Left ventricle myocardium inferior (tissue), 1 donor: ENCODE measurements around the gene UBE2QL1. TPM values are rescaled to one million over a fixed set of nuclear protein-coding genes. Genes with fewer than 3 reads are reported as not detected.
"Not testable (repeated sequence)": the region's sequence is repeated elsewhere in the genome, so short reads cannot be mapped to it uniquely, and the experiment has no call there.

Experiments
- DNase-seq: peaks from one replicate; pipeline ENCODE4 v3.0.0-alpha.2; 2020
- H3K27ac ChIP-seq: fragments of 200-600 bp; replicated peaks from 2 replicates; pipeline ENCODE4 v1.8.0; 2021
- H3K27me3 ChIP-seq: fragments of 200-600 bp; 2 replicates; pipeline ENCODE4 v1.8.0; 2021; ENCODE audit warnings: low read depth
- H3K36me3 ChIP-seq: fragments of 200-600 bp; 2 replicates; pipeline ENCODE4 v1.8.0; 2021
- H3K4me1 ChIP-seq: fragments of 200-600 bp; 2 replicates; pipeline ENCODE4 v1.8.0; 2021
- H3K4me3 ChIP-seq: fragments of 200-600 bp; 2 replicates; pipeline ENCODE4 v1.8.0; 2021; ENCODE audit warnings: mild to moderate bottlenecking, moderate library complexity
- H3K9me3 ChIP-seq: fragments of 200-600 bp; replicated peaks from 2 replicates; pipeline ENCODE4 v1.8.0; 2021
- CTCF ChIP-seq: fragments of 200-600 bp; IDR thresholded peaks from 2 replicates; pipeline ENCODE4 v1.8.0; 2021; ENCODE audit warnings: antibody characterized with exemption, mild to moderate bottlenecking, borderline replicate concordance
- intact Hi-C: fragments of 100-400 bp; cut with micrococcal nuclease; formaldehyde crosslinking; loops from one replicate; pipeline ENCODE4 v1.11.0; 2022
- total RNA-seq: library from RNA; stranded (reverse); fragmentation: NEBNext Ultra II Directional; extraction: Animal tissue kit (Norgen Biotek cat#: 25700); gene quantifications from one replicate; pipeline ENCODE4 v1.2.1, GENCODE V29; 2021
- donor health status: DM: no; HTN: yes; CAD: no; lungs with severe emphysema.

UBE2QL1 gene
- total RNA-seq, 1 donor from 2014 or later: 25.5 TPM

- no peak for DNase-seq
- peaks cover 18% of the 10 kb centered on the region for H3K4me1 ChIP-seq
- intact Hi-C loops: no loop called here
- no peaks in the 10 kb centered on the region for H3K27me3 ChIP-seq
- no peaks in the 10 kb centered on the region for H3K9me3 ChIP-seq
- no peak overlapping the region for H3K4me3 ChIP-seq
- H3K27ac ChIP-seq: no peak overlapping the region
- TF ChIP-seq CTCF: no peak
- no peaks in the 10 kb centered on the region for H3K36me3 ChIP-seq
Observed at GRCh38 chr5:6505783-6506557, 57.3 kb downstream of the UBE2QL1 start.

GRCh38 chr5:6506611-6507010 lies 58.0 kb downstream of the UBE2QL1 start:
- Histone ChIP-seq H3K9me3 (no peaks in the 10 kb centered on the region), H3K36me3 (no peaks in the 10 kb centered on the region), H3K27me3 (no peaks in the 10 kb centered on the region), H3K4me1 (peaks cover 18% of the 10 kb centered on the region), H3K27ac (no peak overlapping the region), H3K4me3 (no peak overlapping the region)
- no peak for TF ChIP-seq CTCF
- no peak for DNase-seq
- intact Hi-C loops: no loop called here

GRCh38 chr5:6508931-6509330 lies 60.3 kb downstream of the UBE2QL1 start:
- H3K36me3 ChIP-seq: no peaks in the 10 kb centered on the region
- DNase-seq: peak; percentile 25
- H3K27me3 ChIP-seq: no peaks in the 10 kb centered on the region
- H3K27ac ChIP-seq: peak overlapping the region; percentile 42
- H3K4me3 ChIP-seq: no peak overlapping the region
- TF ChIP-seq CTCF: no peak
- intact Hi-C loops: no loop called here
- H3K4me1 ChIP-seq: peaks cover 18% of the 10 kb centered on the region
- H3K9me3 ChIP-seq: no peaks in the 10 kb centered on the region

- Histone ChIP-seq H3K9me3 (no peaks in the 10 kb centered on the region), H3K4me3 (no peak overlapping the region), H3K4me1 (peaks cover 18% of the 10 kb centered on the region), H3K27me3 (no peaks in the 10 kb centered on the region), H3K36me3 (no peaks in the 10 kb centered on the region), H3K27ac (no peak overlapping the region)
- DNase-seq: no peak
- intact Hi-C loops: no loop called here
- TF ChIP-seq CTCF: no peak
Observed at GRCh38 chr5:6510132-6510531, 61.5 kb downstream of the UBE2QL1 start.

- Histone ChIP-seq H3K27me3 (no peaks in the 10 kb centered on the region), H3K9me3 (no peaks in the 10 kb centered on the region), H3K4me3 (no peak overlapping the region), H3K36me3 (no peaks in the 10 kb centered on the region), H3K27ac (no peak overlapping the region), H3K4me1 (peaks cover 18% of the 10 kb centered on the region)
- intact Hi-C loops: no loop called here
- no peak for TF ChIP-seq CTCF
- DNase-seq: no peak
Observed at GRCh38 chr5:6510973-6511372, 62.3 kb downstream of the UBE2QL1 start.

- H3K27me3 ChIP-seq, intact Hi-C loops, H3K27ac ChIP-seq, H3K36me3 ChIP-seq, H3K4me3 ChIP-seq, H3K4me1 ChIP-seq, H3K9me3 ChIP-seq, DNase-seq: not testable (repeated sequence)
Observed at GRCh38 chr5:6515812-6516211, 67.2 kb downstream of the UBE2QL1 start.
